HG03439 (cell line): Measurements from ENCODE around the gene SZT2.

ENCODE experiments used
- ATAC-seq: cut with Tn5 transposase; IDR thresholded peaks from one replicate; pipeline ENCODE4 v1.9.1; 2021; ENCODE audit warnings: mild to moderate bottlenecking, moderate library complexity; ENCODE audit not compliant: unreplicated experiment

The SZT2 gene

GRCh38 chr1:43439781-43440180 is 50.1 kb downstream of the SZT2 start:
- no peak for ATAC-seq

GRCh38 chr1:43440358-43440757 is 50.7 kb downstream of the SZT2 start:
- no peak for ATAC-seq

- ATAC-seq: no peak
Observed at GRCh38 chr1:43441166-43441893, 51.6 kb downstream of the SZT2 start.

- no peak for ATAC-seq
Observed at GRCh38 chr1:43441894-43442637, 52.4 kb downstream of the SZT2 start.

- no peak for ATAC-seq
Observed at GRCh38 chr1:43442756-43443155, 53.1 kb downstream of the SZT2 start.

- ATAC-seq: no peak
Observed at GRCh38 chr1:43443197-43443946, 53.7 kb downstream of the SZT2 start.

- no peak for ATAC-seq
Observed at GRCh38 chr1:43444151-43444828, 54.6 kb downstream of the SZT2 start.

- ATAC-seq: no peak
Observed at GRCh38 chr1:43444836-43445235, 55.1 kb downstream of the SZT2 start.

- ATAC-seq: no peak
Observed at GRCh38 chr1:43445606-43446387, 56.1 kb downstream of the SZT2 start.

GRCh38 chr1:43446388-43446740 is 56.7 kb downstream of the SZT2 start:
- no peak for ATAC-seq

- no peak for ATAC-seq
Observed at GRCh38 chr1:43446881-43447835, 57.5 kb downstream of the SZT2 start.

- no peak for ATAC-seq
Observed at GRCh38 chr1:43447891-43448708, 58.4 kb downstream of the SZT2 start.

- no peak for ATAC-seq
Observed at GRCh38 chr1:43448955-43449707, 59.4 kb downstream of the SZT2 start.

GRCh38 chr1:43449708-43450069 is 60.0 kb downstream of the SZT2 start:
- no peak for ATAC-seq

- no peak for ATAC-seq
Observed at GRCh38 chr1:43450251-43450941, 60.7 kb downstream of the SZT2 start.

- ATAC-seq: no peak
Observed at GRCh38 chr1:43451157-43451591, 61.5 kb downstream of the SZT2 start.
